Measurements from ENCODE around the gene FRMD4A.
A peak's percentile ranks its signal among the peaks of the same experiment; 100 is the strongest.
"Not testable (repeated sequence)": the region's sequence is repeated elsewhere in the genome, so short reads cannot be mapped to it uniquely, and the experiment has no call there.

Gene FRMD4A

GRCh38 chr10:14235566-14236195 lies 95.0 kb downstream of the FRMD4A start:
- no peak for DNase-seq

GRCh38 chr10:14233566-14233965 lies 97.2 kb downstream of the FRMD4A start:
- no peak for DNase-seq

- DNase-seq: not testable (repeated sequence)
Observed at GRCh38 chr10:14228798-14229197, 101.9 kb downstream of the FRMD4A start.

GRCh38 chr10:14225379-14225778 lies 105.3 kb downstream of the FRMD4A start:
- no peak for DNase-seq

- DNase-seq: no peak
Observed at GRCh38 chr10:14220026-14220425, 110.7 kb downstream of the FRMD4A start.

- DNase-seq: no peak
Observed at GRCh38 chr10:14219411-14219810, 111.3 kb downstream of the FRMD4A start.

GRCh38 chr10:14215641-14216040 lies 115.1 kb downstream of the FRMD4A start:
- DNase-seq: no peak

GRCh38 chr10:14213703-14214102 lies 117.0 kb downstream of the FRMD4A start:
- not testable (repeated sequence) for DNase-seq

- DNase-seq: no peak
Observed at GRCh38 chr10:14211610-14212009, 119.1 kb downstream of the FRMD4A start.

GRCh38 chr10:14208231-14208630 lies 122.5 kb downstream of the FRMD4A start:
- no peak for DNase-seq

GRCh38 chr10:14205233-14205632 lies 125.5 kb downstream of the FRMD4A start:
- DNase-seq: no peak

- no peak for DNase-seq
Observed at GRCh38 chr10:14200698-14201544, 129.8 kb downstream of the FRMD4A start.

GRCh38 chr10:14199098-14199497 lies 131.6 kb downstream of the FRMD4A start:
- DNase-seq: not testable (repeated sequence)

GRCh38 chr10:14198078-14198477 lies 132.6 kb downstream of the FRMD4A start:
- no peak for DNase-seq

- no peak for DNase-seq
Observed at GRCh38 chr10:14196113-14196512, 134.6 kb downstream of the FRMD4A start.

- DNase-seq: no peak
Observed at GRCh38 chr10:14195433-14195832, 135.3 kb downstream of the FRMD4A start.

GRCh38 chr10:14192746-14193145 lies 138.0 kb downstream of the FRMD4A start:
- no peak for DNase-seq

GRCh38 chr10:14191871-14192270 lies 138.9 kb downstream of the FRMD4A start:
- no peak for DNase-seq

GRCh38 chr10:14191407-14191806 lies 139.3 kb downstream of the FRMD4A start:
- no peak for DNase-seq

- no peak for DNase-seq
Observed at GRCh38 chr10:14190702-14191101, 140.0 kb downstream of the FRMD4A start.

- DNase-seq: no peak
Observed at GRCh38 chr10:14186245-14186644, 144.5 kb downstream of the FRMD4A start.

GRCh38 chr10:14185316-14186045 lies 145.2 kb downstream of the FRMD4A start:
- peak; percentile 94 for DNase-seq

- no peak for DNase-seq
Observed at GRCh38 chr10:14184841-14185315, 145.8 kb downstream of the FRMD4A start.

- DNase-seq: no peak
Observed at GRCh38 chr10:14182781-14183180, 147.9 kb downstream of the FRMD4A start.

Data from DMS 273 treated with DMSO at 0.1 percent for 48 hours (cell line).